ENCODE data around the gene KCNQ1OT1. TPM values are rescaled to one million over a fixed set of nuclear protein-coding genes. Genes with fewer than 3 reads are reported as not detected.

The KCNQ1OT1 gene
- total RNA-seq, 1 experiment from 2014 or later = 1.2 TPM

DNA sequence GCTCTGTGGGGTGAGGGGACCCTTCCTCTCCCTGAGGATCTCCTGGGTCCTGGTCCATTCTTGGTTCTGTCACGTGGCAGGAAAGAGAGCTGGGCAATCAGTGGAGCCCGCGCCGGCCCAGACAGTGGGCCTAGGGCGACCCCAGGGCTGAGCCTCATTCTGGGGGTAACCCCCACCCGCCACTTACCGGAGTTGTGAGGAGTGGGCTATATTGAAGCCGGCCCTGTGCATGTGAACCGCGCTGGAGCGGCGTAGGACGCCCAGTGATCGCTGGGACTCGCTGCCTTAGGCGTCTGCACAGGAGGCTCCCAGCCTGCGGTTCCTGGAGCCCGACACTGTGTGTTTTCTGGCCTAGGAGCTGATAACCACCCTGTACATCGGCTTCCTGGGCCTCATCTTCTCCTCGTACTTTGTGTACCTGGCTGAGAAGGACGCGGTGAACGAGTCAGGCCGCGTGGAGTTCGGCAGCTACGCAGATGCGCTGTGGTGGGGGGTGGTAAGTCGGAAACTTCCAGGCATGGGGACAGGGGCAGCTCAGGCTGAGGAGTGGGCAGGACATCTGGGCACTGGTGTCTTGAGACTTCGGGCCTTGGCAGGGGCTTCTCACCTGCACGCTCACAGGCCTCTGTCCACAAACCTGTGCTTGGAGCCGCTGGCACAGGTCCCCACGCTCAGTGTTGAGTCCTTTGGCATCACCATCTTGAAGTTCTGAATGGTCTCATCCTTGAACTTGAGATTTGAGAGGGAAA is 127.1 kb downstream of the KCNQ1OT1 start:
- no peak overlapping the region for H3K56ac ChIP-seq (ENCODE audit: insufficient read length, low read depth, low read length)
- TF ChIP-seq, protein P1, sequence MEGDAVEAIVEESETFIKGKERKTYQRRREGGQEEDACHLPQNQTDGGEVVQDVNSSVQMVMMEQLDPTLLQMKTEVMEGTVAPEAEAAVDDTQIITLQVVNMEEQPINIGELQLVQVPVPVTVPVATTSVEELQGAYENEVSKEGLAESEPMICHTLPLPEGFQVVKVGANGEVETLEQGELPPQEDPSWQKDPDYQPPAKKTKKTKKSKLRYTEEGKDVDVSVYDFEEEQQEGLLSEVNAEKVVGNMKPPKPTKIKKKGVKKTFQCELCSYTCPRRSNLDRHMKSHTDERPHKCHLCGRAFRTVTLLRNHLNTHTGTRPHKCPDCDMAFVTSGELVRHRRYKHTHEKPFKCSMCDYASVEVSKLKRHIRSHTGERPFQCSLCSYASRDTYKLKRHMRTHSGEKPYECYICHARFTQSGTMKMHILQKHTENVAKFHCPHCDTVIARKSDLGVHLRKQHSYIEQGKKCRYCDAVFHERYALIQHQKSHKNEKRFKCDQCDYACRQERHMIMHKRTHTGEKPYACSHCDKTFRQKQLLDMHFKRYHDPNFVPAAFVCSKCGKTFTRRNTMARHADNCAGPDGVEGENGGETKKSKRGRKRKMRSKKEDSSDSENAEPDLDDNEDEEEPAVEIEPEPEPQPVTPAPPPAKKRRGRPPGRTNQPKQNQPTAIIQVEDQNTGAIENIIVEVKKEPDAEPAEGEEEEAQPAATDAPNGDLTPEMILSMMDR (conservative IDR thresholded peaks at IDR 0.05) = no peak

More for the DNA sequence above, 127.1 kb downstream of the KCNQ1OT1 start:
- Histone ChIP-seq H3K23ac (ENCODE audit: insufficient read length, low read depth, low read length) (no peak overlapping the region), H2AFZ (ENCODE audit: low read length) (no peak overlapping the region), H3K79me1 (ENCODE audit: insufficient read depth, low read depth, low read length, poor library complexity, severe bottlenecking) (no peaks in the 10 kb centered on the region), H4K8ac (replicated peaks; ENCODE audit: insufficient read length, low read depth, low read length) (no peak overlapping the region), H3K4me2 (ENCODE audit: insufficient read depth, insufficient read length, low read length) (no peak overlapping the region), H3K9ac (ENCODE audit: extremely low read depth, insufficient read length, low read length) (no peak overlapping the region), H3K9me3 (ENCODE audit: control insufficient read depth, low read depth, low read length) (no peaks in the 10 kb centered on the region), H3K27me3 (ENCODE audit: insufficient read depth, low read length) (no peaks in the 10 kb centered on the region; the same call in 1 of the 2 replicates), H2BK120ac (ENCODE audit: low read depth, low read length, poor library complexity, severe bottlenecking) (no peak overlapping the region), H3K23me2 (ENCODE audit: insufficient read length, low read depth, low read length, poor library complexity, severe bottlenecking) (no peaks in the 10 kb centered on the region), H3K18ac (ENCODE audit: insufficient read length, low read depth, low read length) (no peak overlapping the region), H3K14ac (ENCODE audit: insufficient read depth, low read length) (no peak overlapping the region), H2BK12ac (ENCODE audit: insufficient read length, low read depth, low read length) (no peak overlapping the region), H4K91ac (ENCODE audit: insufficient read length, low read depth, low read length) (no peak overlapping the region), H4K5ac (ENCODE audit: insufficient read length, low read depth, low read length) (no peak overlapping the region), H2AK5ac (ENCODE audit: insufficient read length, low read length) (no peak overlapping the region), H3K79me2 (ENCODE audit: insufficient read depth, low read length) (no peaks in the 10 kb centered on the region), H2BK5ac (ENCODE audit: insufficient read length, low read length) (no peak overlapping the region), H3K4ac (ENCODE audit: low read depth, low read length) (no peak overlapping the region), H4K20me1 (ENCODE audit: control insufficient read depth, insufficient read depth, insufficient read length) (no peaks in the 10 kb centered on the region), H2BK20ac (ENCODE audit: low read depth, low read length, poor library complexity, severe bottlenecking) (no peak overlapping the region), H2BK15ac (ENCODE audit: low read depth, low read length) (no peak overlapping the region), H3K4me1 (ENCODE audit: insufficient read depth, low read length) (no peaks in the 10 kb centered on the region), H3K27ac (ENCODE audit: insufficient read length, low read depth, low read length) (no peak overlapping the region), H3T11ph (ENCODE audit: low read length) (no peak overlapping the region)
- peak overlapping the region in 1 of 3 experiments; percentile 31; a peak in 1 of 7 replicates for H3K27ac Mint-ChIP-seq
- peaks cover 67% of the 10 kb centered on the region for H3K27me3 Mint-ChIP-seq (ENCODE audit: low read depth)
- no CpG with 5 or more reads among the region's 33 CpGs for WGBS (ENCODE audit: extremely low coverage, insufficient read length, low lambda C conversion rate)
- H3K9me3 Mint-ChIP-seq = no peaks in the 10 kb centered on the region
- H3K4me3 Mint-ChIP-seq = no peak overlapping the region; a peak in 1 of 5 replicates
- no peaks in the 10 kb centered on the region for H3K36me3 Mint-ChIP-seq (ENCODE audit: insufficient read depth in 1 of 3, low read depth in 3 of 3)
- peaks cover 0 to 2% of the 10 kb centered on the region in 2 experiments; a peak in 1 of 4 replicates for H3K4me1 Mint-ChIP-seq
- DNase-seq = no peak
